ENCODE data around the gene RAI2.
"Not testable (repeated sequence)": the region's sequence is repeated elsewhere in the genome, so short reads cannot be mapped to it uniquely, and the experiment has no call there.

RAI2 gene

DNA sequence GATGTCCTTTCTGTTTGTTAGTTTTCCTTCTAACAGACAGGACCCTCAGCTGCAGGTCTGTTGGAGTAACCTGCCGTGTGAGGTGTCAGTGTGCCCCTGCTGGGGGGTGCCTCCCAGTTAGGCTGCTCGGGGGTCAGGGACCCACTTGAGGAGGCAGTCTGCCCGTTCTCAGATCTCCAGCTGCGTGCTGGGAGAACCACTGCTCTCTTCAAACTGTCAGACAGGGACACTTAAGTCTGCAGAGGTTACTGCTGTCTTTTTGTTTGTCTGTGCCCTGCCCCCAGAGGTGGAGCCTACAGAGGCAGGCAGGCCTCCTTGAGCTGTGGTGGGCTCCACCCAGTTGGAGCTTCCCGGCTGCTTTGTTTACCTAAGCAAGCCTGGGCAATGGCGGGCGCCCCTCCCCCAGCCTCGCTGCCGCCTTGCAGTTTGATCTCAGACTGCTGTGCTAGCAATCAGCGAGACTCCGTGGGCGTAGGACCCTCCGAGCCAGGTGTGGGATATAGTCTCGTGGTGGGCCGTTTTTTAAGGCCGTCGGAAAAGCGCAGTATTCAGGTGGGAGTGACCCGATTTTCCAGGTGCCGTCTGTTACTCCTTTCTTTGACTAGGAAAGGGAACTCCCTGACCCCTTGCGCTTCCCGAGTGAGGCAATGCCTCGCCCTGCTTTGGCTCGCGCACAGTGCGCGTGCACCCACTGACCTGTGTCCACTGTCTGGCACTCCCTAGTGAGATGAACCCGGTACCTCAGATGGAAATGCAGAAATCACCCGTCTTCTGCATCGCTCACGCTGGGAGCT is 74.3 kb downstream of the RAI2 start:
- DNase-seq (ENCODE audit: low read depth) = not testable (repeated sequence)

DNA sequence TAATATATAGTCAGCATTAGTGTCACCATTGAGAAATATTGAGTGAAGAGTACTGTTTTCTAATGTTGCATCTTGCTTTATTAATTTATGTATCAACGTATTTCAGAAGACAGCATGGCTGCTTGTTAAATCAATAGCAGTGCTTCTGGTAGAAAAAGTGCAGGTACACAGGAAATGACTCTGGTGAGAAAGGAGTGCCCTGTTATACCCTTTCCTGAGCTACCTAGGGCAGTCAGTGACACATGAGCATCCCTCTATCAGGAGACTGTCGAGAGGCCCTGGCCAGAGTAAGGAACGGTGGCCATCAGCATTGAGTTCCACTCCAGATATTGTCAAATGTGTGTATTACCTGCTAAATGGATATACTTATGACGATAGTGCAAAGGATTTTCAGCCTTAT is 81.7 kb downstream of the RAI2 start:
- DNase-seq (ENCODE audit: low read depth) = no peak

DNA sequence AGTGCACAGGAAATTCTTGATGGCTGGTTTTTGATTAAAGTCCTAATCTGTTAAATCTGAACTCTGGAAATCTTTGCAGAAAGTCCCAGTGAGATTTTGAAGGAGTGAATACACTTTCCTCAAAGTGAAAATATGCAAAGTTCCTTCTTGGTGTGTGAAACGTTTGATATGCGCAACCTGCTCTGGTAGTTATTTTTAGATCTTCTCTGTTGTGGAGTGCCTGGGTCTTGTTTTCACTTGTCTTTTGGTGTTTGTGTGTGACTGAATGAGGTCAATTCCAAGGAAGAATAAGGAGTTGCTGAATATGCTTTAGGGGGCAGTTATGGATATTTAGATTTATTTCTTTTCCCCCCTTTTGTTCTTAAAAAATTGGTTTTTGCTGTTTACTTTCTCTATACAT is 82.1 kb downstream of the RAI2 start:
- no peak for DNase-seq (ENCODE audit: low read depth)

DNA sequence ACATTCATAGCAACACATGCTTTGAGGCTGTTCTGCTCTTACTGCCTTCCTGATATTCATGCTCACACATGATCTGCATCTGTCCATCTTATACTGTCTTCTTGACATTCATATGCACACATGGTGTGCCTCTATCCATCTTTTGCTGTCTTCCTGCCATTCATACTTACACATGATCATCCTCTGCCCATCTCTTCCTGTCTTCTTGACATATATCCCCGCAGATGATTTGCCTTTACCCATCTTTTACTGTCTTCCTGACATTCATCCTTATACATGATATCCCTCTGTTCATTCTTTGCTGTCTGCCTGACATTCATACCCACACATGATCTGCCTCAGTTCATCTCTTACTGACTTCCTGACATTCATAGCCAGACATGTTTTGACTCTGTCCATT is 87.0 kb downstream of the RAI2 start:
- no peak for DNase-seq (ENCODE audit: low read depth)

DNA sequence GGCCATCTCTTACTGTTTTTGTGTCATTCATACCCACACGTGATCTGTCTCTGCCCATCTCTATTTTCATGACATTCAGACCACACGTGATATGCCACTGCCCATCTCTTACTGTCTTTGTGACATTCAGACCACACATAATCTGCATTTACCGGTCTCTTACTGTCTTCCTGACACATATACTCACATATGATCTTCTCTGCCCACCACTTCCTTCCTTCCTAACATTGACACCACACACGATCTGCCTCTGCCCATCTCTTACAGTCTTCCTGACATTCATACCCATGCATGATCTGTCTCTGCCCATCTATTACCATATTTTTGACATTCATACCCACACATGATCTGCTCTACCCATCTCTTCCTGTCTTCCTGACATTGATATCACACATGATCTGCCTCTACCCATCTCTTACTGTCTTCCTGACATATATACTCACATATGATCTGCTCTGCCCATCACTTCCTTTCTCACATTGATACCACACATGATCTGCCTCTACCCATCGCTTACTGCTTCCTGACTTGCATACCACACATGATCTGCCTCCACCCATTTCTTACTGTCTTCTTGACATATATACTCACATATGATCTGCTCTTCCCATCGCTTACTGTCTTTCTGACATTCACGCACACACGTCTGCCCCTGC is 87.7 kb downstream of the RAI2 start:
- DNase-seq (ENCODE audit: low read depth) = no peak

DNA sequence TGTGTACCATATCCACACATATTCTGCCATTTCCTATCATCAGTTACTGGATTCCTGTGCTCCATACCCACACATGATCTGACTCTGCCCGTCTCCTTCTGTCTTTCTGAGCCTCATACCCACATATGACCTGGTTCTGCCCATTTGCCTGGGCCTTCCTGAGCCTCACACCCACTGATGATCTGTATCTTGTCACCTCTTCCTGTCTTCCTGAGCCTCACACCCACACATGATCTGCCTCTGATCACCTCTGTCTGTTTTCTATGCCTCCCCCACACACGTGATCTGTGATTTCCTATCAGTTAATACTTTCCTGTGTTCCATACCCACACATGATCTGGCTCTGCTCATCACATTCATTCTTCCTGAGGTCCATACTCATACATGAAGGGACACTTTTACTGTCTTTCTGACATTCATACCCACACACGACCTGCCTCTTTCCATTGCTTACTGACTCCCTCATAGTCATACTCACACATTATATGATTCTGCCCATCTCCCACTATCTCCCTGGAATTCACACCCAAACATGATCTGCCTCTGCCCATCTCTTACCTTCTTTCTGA is 91.3 kb downstream of the RAI2 start:
- DNase-seq (ENCODE audit: low read depth) = no peak

DNA sequence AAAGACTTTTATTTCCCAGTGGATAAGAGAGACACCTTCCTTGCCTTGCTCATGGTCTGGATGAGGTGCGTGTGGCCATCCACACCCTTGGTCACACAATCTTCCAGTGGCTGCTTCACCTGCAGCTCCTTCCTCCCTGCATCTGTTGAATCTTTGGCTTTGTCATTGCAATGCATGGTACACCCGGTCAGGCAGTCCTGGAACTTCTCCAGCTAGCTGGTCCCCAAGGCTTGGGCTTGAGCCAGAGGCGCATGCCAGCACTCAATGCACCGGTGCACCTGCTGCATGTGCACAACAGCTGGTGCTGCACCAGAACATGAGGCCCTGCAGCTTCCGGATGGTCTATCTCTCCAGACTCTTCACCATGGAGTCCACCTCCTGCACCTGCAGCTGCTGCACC is 92.1 kb downstream of the RAI2 start:
- no peak for DNase-seq (ENCODE audit: low read depth)

DNA sequence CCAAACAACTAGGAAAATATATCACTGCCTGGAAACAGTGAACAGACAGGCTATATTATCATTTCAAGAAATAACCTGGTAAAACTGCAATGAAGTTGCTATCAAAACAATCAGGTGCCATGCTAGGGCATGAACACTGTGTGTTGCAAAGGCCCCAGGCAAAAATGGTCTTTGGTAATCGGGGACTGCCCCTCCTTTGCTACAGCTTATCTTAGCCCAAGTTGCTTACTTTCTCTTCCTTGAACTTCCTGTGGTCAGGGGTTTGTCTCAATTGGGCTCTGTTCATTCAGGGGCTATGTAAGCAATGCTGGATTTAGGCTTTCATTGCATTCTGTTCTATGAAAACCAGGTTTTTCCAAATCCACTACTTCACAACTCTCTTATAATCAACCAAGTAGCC is 93.4 kb downstream of the RAI2 start:
- DNase-seq (ENCODE audit: low read depth) = no peak

DNA sequence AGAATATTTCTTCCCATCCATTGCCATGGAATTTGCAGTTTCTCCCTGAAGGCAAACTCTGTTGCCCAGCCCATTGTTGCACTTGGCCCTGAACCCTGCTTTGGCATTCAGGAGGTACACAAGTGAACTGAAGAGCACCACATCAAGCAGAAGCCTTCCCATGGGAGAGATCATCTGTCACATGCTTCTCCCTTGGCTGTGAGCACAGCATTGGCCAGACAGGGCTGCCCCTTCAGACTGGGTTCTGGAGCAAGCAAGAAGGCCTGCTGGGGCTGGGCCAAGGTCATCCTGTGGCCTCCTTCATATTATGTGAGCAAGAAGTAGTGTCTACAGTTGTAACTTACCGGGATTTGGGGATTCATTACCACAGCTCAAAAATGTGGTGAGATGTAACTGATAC is 101.1 kb downstream of the RAI2 start:
- DNase-seq (ENCODE audit: low read depth) = no peak

DNA sequence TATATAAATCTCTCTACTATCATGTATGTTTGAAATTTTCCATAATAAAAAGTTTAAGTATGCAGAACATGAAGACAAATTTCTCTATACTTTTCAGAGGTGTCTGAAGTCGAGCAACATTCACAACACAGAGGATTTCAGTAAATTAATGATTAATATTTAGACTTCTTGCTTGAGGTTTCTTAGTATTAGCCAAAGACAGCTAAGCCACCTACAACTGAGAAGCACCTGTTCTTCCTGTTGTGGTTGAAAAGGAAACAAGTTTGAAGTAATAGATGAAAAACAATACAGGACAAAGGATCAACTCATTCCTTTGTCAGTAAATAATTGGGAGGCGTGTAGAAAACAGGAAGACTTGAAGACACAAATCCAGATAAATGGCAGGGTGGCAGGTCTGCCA is 102.7 kb downstream of the RAI2 start:
- DNase-seq (ENCODE audit: low read depth) = no peak

DNA sequence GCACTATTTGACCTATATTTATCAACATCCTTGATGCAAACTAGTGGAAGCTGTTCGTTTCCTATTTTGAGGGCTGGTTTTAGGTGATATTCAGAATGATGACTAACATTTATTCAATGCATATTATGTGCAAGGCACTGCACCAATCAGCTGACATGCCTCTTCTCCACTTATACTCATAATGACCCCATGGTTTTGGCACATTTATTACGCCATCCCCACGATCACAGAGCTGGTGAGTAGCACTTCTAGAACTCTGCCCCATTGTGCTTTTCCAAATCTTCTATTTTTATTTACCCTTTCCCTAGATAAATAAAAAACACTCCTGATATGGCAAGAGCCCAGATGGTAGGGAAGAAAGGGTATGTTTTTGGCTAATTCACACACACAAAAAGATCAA is 110.7 kb downstream of the RAI2 start:
- no peak for DNase-seq (ENCODE audit: low read depth)
